HAP-1 (cell line): ENCODE results near the gene ZNF90.
"Not testable (repeated sequence)": the region's sequence is repeated elsewhere in the genome, so short reads cannot be mapped to it uniquely, and the experiment has no call there.

Source experiments
- DNase-seq, 2 experiments: peaks; one replicate each; pipeline ENCODE4 v3.0.0-alpha.2; 2016 to 2020; ENCODE audit warnings: low spot score in 2 of 2
- H3K27me3 ChIP-seq: fragments of 250-450 bp; sonication (Bioruptor Pico); 2 replicates; pipeline ENCODE4 v1.5.1; 2020; ENCODE audit warnings: low read depth, mild to moderate bottlenecking, moderate library complexity
- H3K36me3 ChIP-seq: fragments of 250-450 bp; sonication (Bioruptor Pico); replicated peaks from 2 replicates; pipeline ENCODE4 v1.5.1; 2020; ENCODE audit warnings: mild to moderate bottlenecking
- H3K4me1 ChIP-seq: fragments of 250-450 bp; sonication (Bioruptor Pico); 2 replicates; pipeline ENCODE4 v1.5.1; 2020; ENCODE audit warnings: mild to moderate bottlenecking
- H3K4me3 ChIP-seq: fragments of 250-450 bp; sonication (Bioruptor Pico); 2 replicates; pipeline ENCODE4 v1.5.1; 2020; ENCODE audit warnings: mild to moderate bottlenecking, moderate library complexity
- H3K9me3 ChIP-seq: fragments of 250-450 bp; sonication (Bioruptor Pico); 2 replicates; pipeline ENCODE4 v1.5.1; 2020; ENCODE audit warnings: mild to moderate bottlenecking, moderate library complexity
- in situ Hi-C: fragments of 300-500 bp; cut with MboI; formaldehyde crosslinking; loops from 3 replicates; pipeline ENCODE4 v1.14.3; 2020; ENCODE audit warnings: low sequenced_read_pairs, inconsistent platforms, mixed read lengths

The ZNF90 gene

GRCh38 chr19:20070691-20071090 lies 7.1 kb upstream of the ZNF90 start:
- in situ Hi-C loops = no loop called here
- no peaks in the 10 kb centered on the region for H3K27me3 ChIP-seq
- no peaks in the 10 kb centered on the region for H3K4me1 ChIP-seq

GRCh38 chr19:20072936-20073335 lies 4.9 kb upstream of the ZNF90 start:
- in situ Hi-C loops = no loop called here
- Histone ChIP-seq H3K4me3 (no peak overlapping the region), H3K4me1 (no peaks in the 10 kb centered on the region), H3K27me3 (no peaks in the 10 kb centered on the region), H3K36me3 (no peaks in the 10 kb centered on the region), H3K9me3 (no peaks in the 10 kb centered on the region)
- no peak for DNase-seq

More at GRCh38 chr19:20070691-20071090, 7.1 kb upstream of the ZNF90 start:
- H3K9me3 ChIP-seq = no peaks in the 10 kb centered on the region
- no peak for DNase-seq
- H3K4me3 ChIP-seq = no peak overlapping the region
- no peaks in the 10 kb centered on the region for H3K36me3 ChIP-seq

- no peaks in the 10 kb centered on the region for H3K27me3 ChIP-seq
- H3K9me3 ChIP-seq = no peaks in the 10 kb centered on the region
- in situ Hi-C loops = no loop called here
- no peak for DNase-seq
- H3K36me3 ChIP-seq = no peaks in the 10 kb centered on the region
- no peaks in the 10 kb centered on the region for H3K4me1 ChIP-seq
- H3K4me3 ChIP-seq = no peak overlapping the region
These were observed 806 bp downstream of the ZNF90 start for GRCh38 chr19:20078581-20079031.

- Histone ChIP-seq H3K36me3 (no peaks in the 10 kb centered on the region), H3K4me1 (no peaks in the 10 kb centered on the region), H3K27me3 (no peaks in the 10 kb centered on the region), H3K4me3 (no peak overlapping the region), H3K9me3 (no peaks in the 10 kb centered on the region)
- no peak for DNase-seq
- in situ Hi-C loops = no loop called here
These were observed 1.7 kb downstream of the ZNF90 start for GRCh38 chr19:20079476-20079875.

GRCh38 chr19:20080656-20081055 lies 2.9 kb downstream of the ZNF90 start:
- no peaks in the 10 kb centered on the region for H3K4me1 ChIP-seq
- H3K36me3 ChIP-seq = no peaks in the 10 kb centered on the region
- no peaks in the 10 kb centered on the region for H3K27me3 ChIP-seq
- in situ Hi-C loops = no loop called here
- H3K4me3 ChIP-seq = no peak overlapping the region
- H3K9me3 ChIP-seq = no peaks in the 10 kb centered on the region
- no peak for DNase-seq

GRCh38 chr19:20082232-20082833 lies 4.5 kb downstream of the ZNF90 start:
- H3K36me3 ChIP-seq, H3K27me3 ChIP-seq, DNase-seq, in situ Hi-C loops, H3K4me3 ChIP-seq, H3K9me3 ChIP-seq, H3K4me1 ChIP-seq: not testable (repeated sequence)

GRCh38 chr19:20082876-20083275 lies 5.1 kb downstream of the ZNF90 start:
- H3K9me3 ChIP-seq, H3K27me3 ChIP-seq, DNase-seq, H3K4me3 ChIP-seq, in situ Hi-C loops, H3K4me1 ChIP-seq, H3K36me3 ChIP-seq: not testable (repeated sequence)

GRCh38 chr19:20102097-20102496 lies 24.3 kb downstream of the ZNF90 start:
- H3K9me3 ChIP-seq = no peaks in the 10 kb centered on the region
- in situ Hi-C loops = no loop called here
- H3K4me1 ChIP-seq = no peaks in the 10 kb centered on the region
- H3K4me3 ChIP-seq = no peak overlapping the region
- H3K27me3 ChIP-seq = no peaks in the 10 kb centered on the region
- no peak for DNase-seq
- no peaks in the 10 kb centered on the region for H3K36me3 ChIP-seq

- in situ Hi-C loops = no loop called here
These were observed 25.4 kb downstream of the ZNF90 start for GRCh38 chr19:20103091-20103740.

GRCh38 chr19:20107301-20107700 lies 29.5 kb downstream of the ZNF90 start:
- in situ Hi-C loops = no loop called here
- Histone ChIP-seq H3K9me3 (no peaks in the 10 kb centered on the region), H3K36me3 (no peaks in the 10 kb centered on the region), H3K4me1 (no peaks in the 10 kb centered on the region), H3K4me3 (no peak overlapping the region), H3K27me3 (no peaks in the 10 kb centered on the region)
- DNase-seq = no peak

More at GRCh38 chr19:20103091-20103740, 25.4 kb downstream of the ZNF90 start:
- Histone ChIP-seq H3K4me1 (no peaks in the 10 kb centered on the region), H3K9me3 (no peaks in the 10 kb centered on the region), H3K36me3 (no peaks in the 10 kb centered on the region), H3K27me3 (no peaks in the 10 kb centered on the region), H3K4me3 (no peak overlapping the region)
- DNase-seq = no peak

GRCh38 chr19:20118064-20118839 lies 40.5 kb downstream of the ZNF90 start:
- in situ Hi-C loops, H3K27me3 ChIP-seq, H3K9me3 ChIP-seq, DNase-seq, H3K4me3 ChIP-seq, H3K4me1 ChIP-seq, H3K36me3 ChIP-seq: not testable (repeated sequence)

GRCh38 chr19:20124879-20125278 lies 47.1 kb downstream of the ZNF90 start:
- H3K36me3 ChIP-seq = no peaks in the 10 kb centered on the region
- H3K27me3 ChIP-seq = no peaks in the 10 kb centered on the region
- H3K4me3 ChIP-seq = no peak overlapping the region
- no peaks in the 10 kb centered on the region for H3K4me1 ChIP-seq
- DNase-seq = no peak
- H3K9me3 ChIP-seq = peaks cover 5% of the 10 kb centered on the region; the same call in 1 of the 2 replicates
- in situ Hi-C loops = no loop called here

GRCh38 chr19:20132933-20133332 lies 55.1 kb downstream of the ZNF90 start:
- in situ Hi-C loops, H3K27me3 ChIP-seq, H3K4me1 ChIP-seq, DNase-seq, H3K9me3 ChIP-seq, H3K4me3 ChIP-seq, H3K36me3 ChIP-seq: not testable (repeated sequence)

- H3K27me3 ChIP-seq, H3K4me3 ChIP-seq, in situ Hi-C loops, H3K9me3 ChIP-seq, H3K4me1 ChIP-seq, DNase-seq, H3K36me3 ChIP-seq: not testable (repeated sequence)
These were observed 59.9 kb downstream of the ZNF90 start for GRCh38 chr19:20137714-20138113.
